OCI-M1 (cell line): ENCODE measurements around the gene NRN1.

ENCODE experiments used
- DNase-seq: peaks from one replicate; lab custom pipeline; 2025; lab: John Stamatoyannopoulos, UW

The NRN1 gene

DNA sequence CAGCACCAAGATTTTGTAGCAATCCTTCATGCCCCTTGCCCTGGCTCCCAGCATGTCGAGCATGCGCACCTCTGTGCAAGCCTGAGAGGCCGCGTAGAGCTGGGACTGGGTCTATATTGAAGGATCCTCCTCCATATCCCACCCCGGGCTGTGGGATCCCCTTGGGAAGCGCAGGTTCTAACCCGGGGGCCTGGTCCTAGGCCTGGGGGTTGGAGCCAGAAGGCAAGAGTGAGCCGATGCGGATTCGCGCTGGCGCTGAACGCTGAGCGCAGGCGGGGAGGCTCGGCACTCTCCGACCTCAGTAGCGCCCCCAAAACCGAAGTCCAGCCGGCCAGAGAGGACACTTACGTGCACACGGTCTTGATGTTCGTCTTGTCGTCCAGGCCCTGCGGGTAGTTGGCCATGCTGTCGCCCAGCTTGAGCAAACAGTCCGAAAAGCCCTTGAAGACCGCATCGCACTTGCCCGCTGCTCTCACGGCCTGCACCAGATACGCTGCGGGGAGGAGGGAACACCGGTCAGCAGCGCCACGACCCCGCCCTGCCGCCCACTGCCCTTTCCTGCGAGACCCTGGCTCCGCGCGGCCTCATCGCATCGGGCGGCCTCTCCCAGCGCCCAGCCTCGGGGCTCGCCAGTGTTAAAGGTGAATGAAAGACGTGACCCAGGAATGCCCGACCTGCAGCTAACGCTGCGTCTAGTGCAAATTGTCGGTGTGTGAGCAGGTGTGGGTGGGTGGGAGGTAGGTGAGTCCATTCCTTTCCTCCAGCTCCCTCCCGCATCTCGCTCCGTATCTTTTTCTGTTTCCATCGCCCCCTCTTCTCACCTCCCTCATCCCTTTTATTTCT lies 4.5 kb downstream of the NRN1 start:
- DNase-seq, result no peak

DNA sequence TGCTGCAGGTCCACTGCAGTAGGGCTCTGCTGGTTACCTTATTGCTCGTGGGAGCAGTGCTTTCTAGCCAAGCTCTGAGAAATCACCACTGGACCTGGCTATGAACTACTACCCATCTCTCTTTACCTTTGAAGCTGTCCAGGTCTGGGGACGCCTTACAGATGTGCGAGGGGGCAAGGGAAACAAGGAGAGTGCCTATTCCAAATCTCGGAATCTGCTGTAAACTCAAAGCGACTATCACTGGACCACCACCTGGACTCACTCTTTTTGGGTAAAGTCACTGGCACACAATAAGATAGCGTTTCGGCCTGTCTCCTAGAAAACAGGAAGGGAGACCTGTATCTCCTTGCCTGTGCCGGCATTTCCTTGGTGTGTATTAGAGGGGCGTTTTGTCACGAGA lies 5.3 kb downstream of the NRN1 start:
- DNase-seq, result no peak

DNA sequence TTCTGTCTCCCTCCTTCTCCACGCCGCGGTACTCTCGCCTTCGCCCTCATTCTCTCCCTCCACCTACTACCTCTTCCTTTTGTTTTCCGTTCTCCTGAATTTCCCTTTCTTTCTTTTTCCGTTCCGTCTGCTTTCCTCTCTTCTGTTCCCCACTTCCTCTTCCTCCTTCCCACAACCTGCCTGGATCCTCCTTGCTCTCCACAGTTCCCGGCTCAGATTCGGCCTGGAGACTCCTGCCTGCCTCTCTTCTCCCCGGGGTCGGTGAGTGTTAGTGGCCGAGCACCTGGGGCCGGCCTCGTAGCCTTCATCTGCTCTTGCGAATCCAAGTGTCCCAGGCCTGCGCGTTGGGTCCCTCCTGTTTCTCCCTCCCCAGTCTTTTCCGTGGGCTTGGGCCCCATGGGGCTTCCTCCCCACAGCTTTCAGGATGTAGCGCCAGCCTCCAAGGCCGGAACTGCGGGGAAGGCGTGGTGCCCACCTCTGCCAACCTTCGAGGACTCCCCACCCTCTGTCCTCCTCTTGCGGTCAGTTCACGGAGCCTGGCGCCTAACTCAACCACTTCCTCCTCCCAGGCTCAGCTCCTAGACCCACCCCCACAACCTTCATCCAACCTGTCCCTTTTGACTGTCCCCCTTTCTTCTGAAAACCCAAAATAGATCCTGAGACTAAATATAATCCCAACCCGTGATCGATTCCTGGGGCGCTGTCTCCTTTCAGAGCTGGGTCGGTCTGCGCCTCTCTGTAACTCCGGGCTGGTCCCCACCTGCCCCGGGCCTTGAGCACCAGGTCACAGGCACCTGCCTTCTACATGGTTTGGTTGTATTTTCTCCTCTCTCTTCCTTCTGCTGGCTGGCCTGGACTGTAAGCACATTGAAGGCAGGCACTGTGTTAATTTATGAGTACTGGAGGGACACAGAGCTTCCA lies 6.8 kb downstream of the NRN1 start:
- no peak for DNase-seq

DNA sequence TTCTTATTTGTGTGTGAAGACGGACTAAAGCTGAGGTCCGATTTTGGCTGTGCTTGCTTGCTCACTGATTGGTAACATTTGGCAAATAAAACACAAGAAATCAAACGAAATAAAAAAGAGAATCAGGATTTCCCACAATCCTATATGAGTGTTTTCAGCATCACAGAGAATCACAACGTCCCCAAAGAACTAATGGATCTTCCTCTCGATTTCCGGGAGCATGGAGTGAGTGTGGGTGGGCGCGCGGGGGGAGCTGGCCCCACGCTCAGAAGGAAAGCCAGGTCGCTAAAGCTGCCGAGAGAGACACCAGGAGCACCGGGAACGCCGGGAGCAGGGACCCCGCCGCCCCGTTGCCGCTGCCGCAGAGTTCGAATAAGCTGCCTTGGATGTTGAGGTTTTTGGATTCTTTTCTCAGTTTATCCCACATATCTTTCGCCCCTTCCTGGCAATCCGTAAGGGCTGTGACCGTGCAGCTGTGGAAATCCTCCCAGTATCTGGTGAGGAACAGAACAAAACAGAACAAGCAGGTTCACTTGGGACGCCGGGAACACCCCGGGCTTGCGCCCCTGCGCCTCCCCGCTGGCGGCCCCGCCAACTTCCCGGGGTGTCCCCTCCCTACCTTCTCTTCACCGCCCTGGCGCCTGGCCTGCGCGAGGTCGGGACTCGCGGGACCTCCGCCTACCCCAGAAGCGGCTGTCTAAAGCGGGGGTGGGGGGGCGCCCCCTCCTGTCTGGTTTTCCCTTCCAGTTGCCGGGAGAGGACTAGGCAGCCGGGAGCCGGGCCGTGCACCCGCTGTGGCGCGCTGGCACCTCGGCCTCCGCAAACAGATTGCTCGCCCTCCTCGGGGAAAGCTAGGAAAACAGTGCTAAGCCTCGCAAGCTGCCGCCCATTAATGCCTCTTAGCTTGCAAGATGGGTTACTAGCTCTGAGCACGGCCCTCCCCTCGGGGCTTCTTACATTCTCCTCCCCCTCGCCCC lies 7.7 kb downstream of the NRN1 start:
- DNase-seq, result no peak

DNA sequence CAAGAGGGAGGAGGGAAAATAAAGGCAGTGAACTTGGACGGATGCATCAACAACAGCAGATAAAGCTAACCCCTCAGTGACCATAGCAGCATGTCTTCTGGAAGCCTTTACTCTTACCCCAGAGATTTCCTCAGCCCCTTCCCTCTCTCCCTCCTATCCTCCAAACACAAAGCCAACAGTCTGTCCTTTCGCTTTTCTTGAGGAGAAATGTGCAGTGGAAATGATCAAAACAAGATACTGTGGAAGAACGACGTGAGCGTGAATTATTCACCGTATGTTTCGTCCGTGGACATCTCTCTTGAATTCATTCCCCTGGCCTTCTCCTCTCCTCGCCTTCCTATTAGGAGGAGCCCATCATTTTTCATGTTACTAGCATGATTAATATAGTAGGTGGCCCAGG lies 8.5 kb downstream of the NRN1 start:
- DNase-seq, result no peak

DNA sequence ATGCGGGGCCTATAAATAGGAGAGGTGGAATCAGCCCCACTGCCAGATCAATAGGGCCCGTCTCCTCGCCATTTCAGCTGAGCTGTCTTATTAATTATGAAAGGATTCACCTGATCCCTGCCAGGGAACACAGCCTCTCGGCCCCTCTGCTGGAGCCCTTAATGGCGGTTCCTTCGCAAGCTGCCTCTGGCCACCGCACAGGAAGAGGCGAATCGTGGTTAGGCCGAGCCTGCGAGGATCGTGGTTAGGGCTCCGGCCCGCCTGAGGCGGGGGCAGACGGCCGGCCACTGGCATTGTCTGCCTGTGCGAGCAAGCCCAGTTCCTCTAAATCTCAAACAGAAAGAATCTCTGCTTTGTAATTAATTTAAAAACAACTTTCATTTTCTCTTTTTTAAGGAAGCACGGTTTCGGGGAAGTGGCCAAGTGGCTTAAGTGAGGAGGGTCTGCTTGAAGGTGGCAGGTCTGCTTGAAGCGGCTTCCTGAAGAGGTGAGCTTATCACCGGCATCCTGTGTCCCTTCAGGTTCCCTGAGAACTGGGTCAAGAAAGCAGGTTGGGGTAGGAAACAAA lies 9.2 kb downstream of the NRN1 start:
- DNase-seq, result peak; percentile 70

DNA sequence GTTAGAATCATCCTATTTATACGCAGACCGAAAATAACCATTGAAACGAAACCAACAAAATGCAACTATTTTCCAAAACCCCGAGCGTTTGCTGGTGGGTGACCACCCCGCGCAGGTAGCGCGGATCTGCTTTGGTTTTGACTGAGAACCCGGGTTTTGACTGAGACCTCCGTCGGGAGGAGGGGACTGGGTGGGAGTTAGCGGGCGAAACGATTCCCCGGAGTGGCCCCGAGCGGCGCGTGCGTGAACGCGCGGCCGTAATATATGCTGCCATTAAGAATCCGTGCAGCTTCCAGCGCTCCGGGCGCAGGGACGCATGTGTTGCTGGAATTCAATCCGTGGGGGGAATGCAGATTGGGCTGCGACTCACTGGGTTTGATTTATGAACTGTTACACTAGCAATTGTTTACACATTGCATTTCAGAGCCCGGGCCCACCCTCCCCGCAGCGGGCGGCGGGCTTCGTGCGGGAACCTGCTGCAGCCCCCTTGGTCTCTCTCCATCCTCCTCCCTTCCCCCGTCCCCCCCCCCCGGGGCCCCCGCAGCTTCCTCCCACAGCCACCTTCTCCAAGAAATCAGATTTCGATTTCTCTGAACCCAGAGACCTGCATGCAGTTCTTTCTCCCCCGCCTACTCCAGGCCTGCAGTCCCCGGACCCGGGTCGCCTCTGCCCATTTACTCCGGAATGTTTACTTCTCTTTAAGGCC lies 9.9 kb downstream of the NRN1 start:
- DNase-seq, result peak; percentile 58

DNA sequence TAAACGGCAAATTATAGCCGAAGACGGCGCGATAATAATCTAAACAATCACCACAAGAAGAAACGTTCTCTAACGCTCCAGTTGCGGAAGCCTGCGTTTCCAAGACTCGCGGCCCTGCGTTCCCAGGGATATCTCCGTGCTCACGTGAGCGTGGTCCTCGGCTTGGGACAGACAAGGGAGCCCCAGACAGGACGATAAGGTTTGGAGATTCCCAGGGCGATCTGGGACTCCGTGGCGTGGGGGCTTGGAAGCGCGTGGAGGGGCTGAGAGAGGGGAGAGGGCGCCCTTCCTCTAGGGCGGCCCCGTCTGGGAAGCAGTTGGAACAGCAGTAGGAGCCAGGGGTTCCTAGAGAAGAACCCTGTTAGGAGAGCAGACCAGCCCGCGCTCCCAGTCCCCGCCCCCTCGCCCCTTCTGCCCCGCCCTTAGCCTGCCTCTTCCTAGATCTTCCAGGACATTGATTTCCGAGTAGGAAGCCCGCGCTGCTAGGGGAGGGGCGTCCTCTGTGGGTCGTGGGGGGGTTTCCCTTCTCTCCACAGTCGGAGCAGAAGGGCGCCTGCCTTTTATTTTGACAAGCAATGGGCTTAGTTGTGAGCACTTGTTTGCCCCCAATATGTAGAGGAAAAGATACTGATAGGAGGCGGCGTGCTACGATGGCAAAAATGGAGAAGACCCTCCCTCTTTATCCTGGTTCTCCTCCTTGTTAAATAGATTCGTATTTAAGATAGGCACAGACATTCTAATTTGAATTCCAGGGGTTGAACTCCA lies 10.6 kb downstream of the NRN1 start:
- DNase-seq, result peak; percentile 26

DNA sequence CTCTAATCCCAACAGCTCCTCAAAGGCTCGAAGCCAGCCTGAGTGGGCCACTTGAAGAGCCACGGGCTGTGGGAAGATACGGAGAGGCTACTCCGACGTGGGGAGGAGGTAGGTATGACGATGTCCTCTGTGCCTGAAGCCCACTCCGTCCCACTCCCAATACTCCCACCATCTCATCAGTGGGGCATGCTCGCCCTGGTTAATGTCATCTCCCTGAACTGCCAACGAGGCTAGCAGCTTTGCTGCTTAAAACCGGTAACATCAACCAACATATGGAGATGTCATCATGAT lies 11.1 kb downstream of the NRN1 start:
- DNase-seq, result no peak

DNA sequence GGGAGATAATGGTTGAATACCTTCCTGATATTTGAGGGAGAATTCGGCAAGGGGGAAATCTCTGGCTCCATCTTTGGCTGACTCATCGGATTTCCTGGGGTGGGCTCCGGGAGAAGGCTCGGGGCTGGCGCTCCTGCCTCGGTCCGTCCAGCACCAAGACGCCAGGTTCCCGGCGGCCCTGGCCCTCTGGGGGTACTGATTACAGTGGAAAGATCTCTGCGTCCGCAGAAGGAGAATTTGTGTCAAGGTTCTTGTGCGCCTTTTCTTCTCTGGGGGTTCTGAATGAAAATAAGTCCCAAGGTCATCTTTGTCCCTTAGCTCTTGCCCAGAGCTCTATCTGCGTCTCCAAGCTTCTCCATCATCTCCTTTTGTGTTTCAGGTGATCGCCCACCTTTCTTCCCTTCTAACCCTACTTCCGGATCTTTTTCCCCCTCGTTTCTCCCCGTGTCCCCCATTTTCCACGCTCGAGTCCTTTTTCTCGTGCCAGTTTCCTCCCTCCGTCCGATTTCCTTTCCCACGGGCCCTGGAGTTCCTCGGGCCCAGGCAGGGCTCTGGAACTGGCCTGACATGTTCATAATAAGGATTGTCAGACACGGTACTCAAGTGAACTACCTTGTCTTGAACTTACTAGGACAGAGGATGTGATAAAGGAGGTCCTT lies 11.6 kb downstream of the NRN1 start:
- DNase-seq, result no peak

DNA sequence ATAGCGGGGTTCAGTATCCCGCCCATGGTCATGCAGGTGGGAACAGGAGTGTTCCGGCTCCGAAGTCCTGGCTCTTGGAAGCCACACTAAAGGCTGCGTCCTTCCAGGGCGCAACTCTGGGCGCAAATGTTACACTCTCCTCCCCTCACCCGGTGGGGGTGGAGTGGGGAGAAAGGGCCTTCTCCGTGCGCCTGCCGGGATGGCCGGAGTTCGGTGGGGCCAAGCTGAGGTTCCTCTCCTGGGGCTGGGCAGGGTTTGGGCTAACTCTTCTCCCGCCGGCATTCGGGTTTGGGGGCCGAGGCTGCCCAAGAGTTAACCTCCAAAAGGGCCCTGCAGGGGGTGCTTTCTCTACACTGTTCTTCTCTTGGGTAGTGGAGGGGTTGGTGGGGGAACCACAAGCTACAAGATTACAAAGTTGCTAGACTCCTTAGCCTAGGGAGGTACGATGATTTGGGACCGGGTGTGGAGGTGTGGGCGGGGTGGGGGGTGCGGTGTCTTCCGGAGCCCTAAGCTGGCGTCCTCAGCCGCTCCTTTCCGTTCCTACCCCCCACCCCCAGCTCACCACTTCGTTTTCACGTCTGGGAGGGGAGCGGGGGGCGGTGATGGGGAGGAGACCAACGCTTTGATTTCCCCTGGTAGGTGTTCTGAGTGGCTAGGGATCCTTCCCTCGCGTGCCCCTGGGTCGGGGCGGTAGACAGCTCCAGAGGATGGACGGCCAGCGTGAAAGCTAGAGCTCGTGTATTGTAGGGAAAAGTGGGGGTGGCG lies 12.3 kb downstream of the NRN1 start:
- DNase-seq, result no peak

DNA sequence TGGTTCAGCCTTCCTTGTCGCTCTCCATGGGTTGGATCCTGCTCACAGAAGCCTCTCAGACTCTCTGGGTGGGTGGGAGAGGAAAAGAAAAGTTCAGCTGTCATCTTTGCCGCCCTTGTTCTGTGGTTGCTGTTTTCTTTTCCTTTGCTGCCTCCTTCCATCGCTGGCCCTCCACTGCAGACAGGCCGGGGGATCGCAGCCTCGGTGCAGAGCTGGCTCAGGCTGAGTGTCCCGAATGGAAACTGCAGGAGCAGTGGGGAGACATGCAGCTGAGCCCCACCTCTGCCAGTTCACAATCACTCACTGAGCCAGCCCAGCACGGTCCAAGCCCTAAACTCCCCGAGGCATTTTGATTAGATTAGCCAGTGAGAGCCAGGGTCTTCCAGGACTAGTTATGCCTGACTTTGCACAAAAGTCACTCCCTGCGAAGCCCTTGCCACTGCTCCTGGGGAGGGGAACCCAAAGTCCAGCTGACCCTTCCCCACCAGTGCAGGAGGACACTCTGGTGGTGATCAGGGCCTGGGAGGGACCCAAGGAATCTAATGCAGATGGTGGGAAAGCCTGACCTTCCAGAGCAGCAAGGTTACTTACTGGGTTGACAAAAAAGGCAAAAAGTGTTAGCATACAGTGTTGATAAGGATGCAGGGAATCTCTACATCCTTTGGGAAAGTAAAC lies 14.0 kb downstream of the NRN1 start:
- no peak for DNase-seq

DNA sequence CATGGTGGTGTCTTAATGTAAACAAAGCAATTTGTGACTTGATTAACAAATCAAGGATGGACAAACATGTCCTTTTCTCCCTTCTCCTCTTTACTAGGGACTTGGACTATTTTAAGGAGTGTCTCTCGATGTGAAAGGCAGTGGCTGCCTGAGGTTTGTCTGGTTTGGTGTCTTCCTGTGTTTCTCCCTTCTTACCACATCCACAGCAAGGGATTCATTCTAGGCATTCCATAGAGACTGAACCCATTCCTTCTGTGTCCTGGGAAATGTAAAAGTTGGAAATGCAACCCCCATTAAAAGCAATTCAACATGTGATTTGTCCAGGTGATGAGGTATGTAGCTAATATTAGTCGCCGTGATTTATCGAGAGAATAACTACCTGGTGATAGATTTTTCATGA lies 15.9 kb downstream of the NRN1 start:
- DNase-seq, result no peak

DNA sequence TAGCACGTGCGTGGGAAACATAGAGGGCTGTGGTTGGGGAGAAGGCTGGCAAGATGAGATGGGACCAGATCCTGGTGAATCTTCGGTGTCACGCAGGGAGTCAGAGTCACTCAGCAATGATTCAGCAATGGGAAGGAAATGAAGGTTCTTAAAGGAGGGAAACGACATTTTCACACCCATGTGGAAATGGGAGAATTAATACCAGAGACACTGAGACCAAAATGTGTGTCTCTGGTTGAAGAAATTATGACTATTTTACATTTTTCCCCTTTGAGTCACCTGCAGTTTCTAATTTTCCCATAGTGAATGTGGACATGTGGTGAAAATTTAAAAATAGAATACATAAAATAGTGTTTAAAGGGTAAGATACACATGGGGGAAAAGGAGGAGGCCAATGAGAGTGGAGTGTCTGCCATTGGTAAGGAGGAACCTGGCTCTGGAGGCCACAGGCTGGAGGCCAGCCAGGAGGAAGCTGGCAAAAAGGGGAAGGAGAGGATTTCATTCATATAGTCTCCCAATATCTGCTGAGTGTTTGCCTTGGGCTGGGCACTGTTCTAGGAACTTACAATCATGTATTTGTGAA lies 17.5 kb downstream of the NRN1 start:
- DNase-seq, result peak; percentile 61

DNA sequence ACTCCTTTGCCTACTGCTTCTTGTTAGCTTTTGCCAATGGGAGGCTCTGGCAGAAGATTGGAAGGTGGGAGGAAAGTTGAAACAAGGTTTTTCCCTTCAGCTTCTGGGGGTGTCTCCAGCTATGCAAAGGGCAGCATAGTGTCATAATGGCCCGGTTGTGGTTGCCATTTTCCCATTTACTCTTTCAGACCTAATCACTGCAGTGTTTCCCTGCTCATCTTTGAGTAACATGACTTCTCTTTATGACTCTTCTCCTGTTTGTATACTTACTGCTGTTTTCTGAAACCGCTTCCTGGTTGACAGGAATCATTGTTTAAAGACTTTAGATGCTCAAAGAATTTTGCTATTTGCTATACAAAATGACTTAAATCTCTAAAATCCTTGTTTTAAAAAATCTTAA lies 19.9 kb downstream of the NRN1 start:
- DNase-seq, result no peak

DNA sequence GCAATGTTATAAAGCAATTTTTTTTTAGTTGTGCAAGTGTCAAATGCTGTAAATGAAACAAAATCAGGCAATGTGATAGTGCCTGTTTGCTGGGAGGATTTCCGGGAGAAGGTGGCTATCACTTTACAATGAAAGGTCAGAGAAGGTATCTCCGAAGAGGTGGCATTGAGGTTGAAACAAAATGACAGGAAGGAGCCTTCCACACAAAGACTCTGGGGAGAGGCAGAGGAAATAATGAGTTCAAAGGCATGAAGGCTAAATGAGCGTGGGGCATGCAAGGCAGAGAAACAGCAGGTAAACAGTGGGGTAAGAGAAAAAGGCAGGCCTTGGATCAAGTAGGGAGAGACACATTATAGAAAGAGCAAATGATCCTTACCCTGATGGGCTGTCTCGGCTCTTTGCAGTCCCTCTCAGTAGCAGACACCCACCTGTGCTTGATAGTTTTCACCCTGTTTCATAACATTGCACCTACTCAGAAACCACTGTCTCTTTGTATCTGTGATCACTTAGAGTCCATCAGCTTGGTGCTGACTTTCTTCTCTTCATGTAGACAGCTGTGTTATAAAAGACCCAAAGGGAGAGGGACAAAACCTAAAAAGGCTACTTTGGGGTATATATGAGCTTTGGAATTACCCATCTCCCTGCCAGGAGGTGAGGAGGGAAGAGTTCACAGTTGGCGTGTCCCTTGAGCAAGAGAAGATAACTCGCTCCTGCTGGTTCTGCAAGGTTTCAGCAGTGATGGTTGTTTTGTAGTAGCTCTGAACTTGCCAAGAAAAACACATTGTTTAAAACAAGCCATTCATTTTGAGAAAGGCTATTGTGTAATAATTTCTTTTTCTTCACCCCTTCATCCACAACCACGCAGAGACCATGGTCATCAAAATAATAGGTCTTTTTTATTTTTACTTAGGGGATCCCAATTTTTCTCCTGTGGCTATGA lies 22.3 kb downstream of the NRN1 start:
- no peak for DNase-seq
